Aorta (tissue), 5 donors: ENCODE data around the gene EP400. TPM values are rescaled to one million over a fixed set of nuclear protein-coding genes. Genes with fewer than 3 reads are reported as not detected.

Source experiments
- ATAC-seq: fragments of 200-7000 bp; cut with Tn5 transposase; one replicate; pipeline ENCODE4 v1.9.1; 2022; ENCODE audit warnings: moderate library complexity; ENCODE audit not compliant: low FRiP score
- DNase-seq, 2 donors: peaks; one replicate each; pipeline ENCODE4 v3.0.0-alpha.2; 2020
- H3K27ac ChIP-seq, 2 donors: one replicate each; pipeline ENCODE4 v1.5.1; 2013; ENCODE audit warnings: low read length in 2 of 2, mild to moderate bottlenecking in 2 of 2, moderate library complexity in 2 of 2, control low read depth in 1 of 2, inconsistent platforms in 1 of 2, low read depth in 1 of 2
- H3K27me3 ChIP-seq, 2 donors: one replicate each; pipeline ENCODE4 v1.6.1; 2013; ENCODE audit warnings: control low read depth in 1 of 2, low read length in 1 of 2, mild to moderate bottlenecking in 1 of 2, moderate library complexity in 1 of 2; ENCODE audit not compliant: insufficient read depth in 2 of 2, control insufficient read depth in 1 of 2
- H3K36me3 ChIP-seq, 2 donors: one replicate each; pipeline ENCODE4 v1.6.1; 2013; ENCODE audit warnings: control low read depth in 1 of 2, low read length in 1 of 2, mild to moderate bottlenecking in 1 of 2; ENCODE audit not compliant: insufficient read depth in 2 of 2, control insufficient read depth in 1 of 2
- H3K4me1 ChIP-seq, 2 donors: one replicate each; pipeline ENCODE4 v1.6.1; 2013; ENCODE audit warnings: low read length in 2 of 2, control low read depth in 1 of 2, mild to moderate bottlenecking in 1 of 2, moderate library complexity in 1 of 2; ENCODE audit not compliant: insufficient read depth in 2 of 2, control insufficient read depth in 1 of 2
- H3K4me3 ChIP-seq, 2 donors: one replicate each; pipeline ENCODE4 v1.5.1; 2013; ENCODE audit warnings: low read length in 2 of 2, control low read depth in 1 of 2, mild to moderate bottlenecking in 1 of 2
- H3K9me3 ChIP-seq: one replicate; pipeline ENCODE4 v1.6.1; 2013; ENCODE audit warnings: mild to moderate bottlenecking, low read length; ENCODE audit not compliant: control insufficient read depth
- WGBS, 2 donors: extraction: QIAGEN DNeasy Blood & Tissue Kit; methylation state at CpG; one replicate each; pipeline ENCODE4 v1.1.7; 2013; 5-methylcytosine and 5-hydroxymethylcytosine counted together
- intact Hi-C, 2 donors: fragments of 100-400 bp; cut with DNase I; formaldehyde crosslinking; loops; one replicate each; pipeline versions ENCODE4 v1.14.2 to v1.15.0; 2022
- polyA plus RNA-seq, 2 donors: library from polyadenylated mRNA; stranded (reverse); fragments of 200-250 nt; gene quantifications; one replicate each; pipeline ENCODE4 v1.2.3, GENCODE V29; 2013
- total RNA-seq, 2 donors: library from RNA; stranded (reverse); fragmentation: NEBNext Ultra II Directional; extraction: Animal tissue kit (Norgen Biotek cat#: 25700); gene quantifications; one replicate each; pipeline ENCODE4 v1.2.1, GENCODE V29; 2021
- donor health status: healthy with polysubstance abuse.
- donor health status: Bipolar disorder and iron deficiency.
- donor health status: DM: no; HTN: no; CAD: no.
- donor health status: DM: no; HTN: no; CAD: no.
- donor health status: DM: yes; HTN: yes; CAD: no.

EP400 gene
- total and polyA plus RNA-seq, 4 donors, result 2.8 to 52.9 (median 28.1) TPM

GRCh38 chr12:131911028-131911650 is 38.6 kb upstream of the EP400 start:
- Histone ChIP-seq H3K4me1 (no peaks in the 10 kb centered on the region), H3K9me3 (no peaks in the 10 kb centered on the region), H3K4me3 (no peak overlapping the region), H3K36me3 (peaks cover 0 to 2% of the 10 kb centered on the region in 2 donors), H3K27ac (no peak overlapping the region), H3K27me3 (no peaks in the 10 kb centered on the region)
- DNase-seq (peak in 1 of 2 donors; percentile 37), ATAC-seq (no peak)
- intact Hi-C loops, result loop anchor here in 1 of 2 donors (2.0 kb wide), 1 partner anchor 14 kb away; no protein-coding TSS in a partner anchor
- WGBS, 2 donors, result 88 to 93% methylated on average over 17 of the region's 17 CpGs

GRCh38 chr12:131911851-131912477 is 37.8 kb upstream of the EP400 start:
- intact Hi-C loops, result loop anchor here in 1 of 2 donors (2.0 kb wide), 1 partner anchor 15 kb away; no protein-coding TSS in a partner anchor
- 66 to 80% methylated on average over 20 to 22 of the region's 22 CpGs for WGBS, 2 donors
- H3K4me1 ChIP-seq, result no peaks in the 10 kb centered on the region
- no peak for ATAC-seq
- peak overlapping the region in 1 of 2 donors; percentile 39 for H3K27ac ChIP-seq
- H3K4me3 ChIP-seq, result no peak overlapping the region
- peaks cover 0 to 2% of the 10 kb centered on the region in 2 donors for H3K36me3 ChIP-seq
- H3K9me3 ChIP-seq, result no peaks in the 10 kb centered on the region
- DNase-seq, result peak in 1 of 2 donors; percentile 38
- no peaks in the 10 kb centered on the region for H3K27me3 ChIP-seq

- Histone ChIP-seq H3K36me3 (peaks cover 0 to 2% of the 10 kb centered on the region in 2 donors), H3K4me3 (no peak overlapping the region), H3K27ac (peak overlapping the region in 1 of 2 donors; percentile 20), H3K9me3 (no peaks in the 10 kb centered on the region), H3K27me3 (no peaks in the 10 kb centered on the region), H3K4me1 (no peaks in the 10 kb centered on the region)
- 50 to 51% methylated on average over 19 to 20 of the region's 20 CpGs for WGBS, 2 donors
- ATAC-seq (peak; percentile 78), DNase-seq (peak; percentile 96)
- intact Hi-C loops, result no loop called here
Measured at GRCh38 chr12:131912518-131913274, 37.0 kb upstream of the EP400 start.

GRCh38 chr12:131913666-131914065 is 36.1 kb upstream of the EP400 start:
- H3K27ac ChIP-seq, result no peak overlapping the region
- no peak overlapping the region for H3K4me3 ChIP-seq
- no peak for ATAC-seq
- H3K4me1 ChIP-seq, result no peaks in the 10 kb centered on the region
- H3K9me3 ChIP-seq, result no peaks in the 10 kb centered on the region
- 87 to 93% methylated on average over 8 of the region's 8 CpGs for WGBS, 2 donors
- intact Hi-C loops, result no loop called here
- peaks cover 0 to 2% of the 10 kb centered on the region in 2 donors for H3K36me3 ChIP-seq
- no peak for DNase-seq
- no peaks in the 10 kb centered on the region for H3K27me3 ChIP-seq

- Histone ChIP-seq H3K9me3 (no peaks in the 10 kb centered on the region), H3K27ac (no peak overlapping the region), H3K4me3 (no peak overlapping the region), H3K4me1 (no peaks in the 10 kb centered on the region), H3K27me3 (no peaks in the 10 kb centered on the region), H3K36me3 (peaks cover 0 to 2% of the 10 kb centered on the region in 2 donors)
- no peak for ATAC-seq
- DNase-seq, result no peak
- intact Hi-C loops, result no loop called here
- WGBS, 2 donors, result 95 to 97% methylated on average over 14 of the region's 14 CpGs
Measured at GRCh38 chr12:131914179-131914702, 35.5 kb upstream of the EP400 start.

GRCh38 chr12:131915000-131915689 is 34.6 kb upstream of the EP400 start:
- Histone ChIP-seq H3K27ac (no peak overlapping the region), H3K27me3 (no peaks in the 10 kb centered on the region), H3K9me3 (no peaks in the 10 kb centered on the region), H3K4me1 (no peaks in the 10 kb centered on the region), H3K4me3 (no peak overlapping the region), H3K36me3 (peaks cover 0 to 2% of the 10 kb centered on the region in 2 donors)
- 90 to 91% methylated on average over 20 of the region's 20 CpGs for WGBS, 2 donors
- no peak for ATAC-seq
- DNase-seq, result no peak
- intact Hi-C loops, result no loop called here

GRCh38 chr12:131915823-131916222 is 33.9 kb upstream of the EP400 start:
- Histone ChIP-seq H3K4me3 (no peak overlapping the region), H3K9me3 (no peaks in the 10 kb centered on the region), H3K27me3 (no peaks in the 10 kb centered on the region), H3K36me3 (peaks cover 2% of the 10 kb centered on the region in 2 donors), H3K4me1 (no peaks in the 10 kb centered on the region), H3K27ac (no peak overlapping the region)
- ATAC-seq (no peak), DNase-seq (no peak)
- 90 to 91% methylated on average over 18 to 21 of the region's 21 CpGs for WGBS, 2 donors
- intact Hi-C loops, result no loop called here
